ENCODE measurements around the gene BICD1.

DNA sequence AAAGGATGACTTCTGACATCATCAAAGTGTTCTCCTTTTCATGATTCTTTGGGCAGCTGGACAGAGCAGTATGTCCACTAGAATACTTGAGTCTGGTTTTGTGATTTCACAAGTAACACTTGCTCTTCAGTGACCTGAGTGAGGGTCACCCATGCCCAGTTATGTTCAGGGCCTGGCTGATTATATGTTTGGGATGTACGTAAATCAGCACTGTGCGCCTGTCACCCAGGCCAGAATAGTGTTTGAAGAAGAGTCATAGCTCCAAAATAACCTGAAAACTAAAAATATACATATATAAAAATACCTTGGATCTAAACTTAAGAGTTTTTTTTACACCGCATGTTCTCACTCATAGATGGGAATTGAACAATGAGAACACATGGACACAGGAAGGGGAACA lies 3.8 kb downstream of the BICD1 start:
- no peak for TF ChIP-seq POLR2A (IDR thresholded peaks at IDR 0.05; ENCODE audit: low read depth, low read length)
- no peak for TF ChIP-seq POLR2AphosphoS5 (IDR thresholded peaks at IDR 0.05; ENCODE audit: low read depth, low read length)

All from GM12892 (cell line).